ENCODE results near the gene CYB5R3. TPM values are rescaled to one million over a fixed set of nuclear protein-coding genes. Genes with fewer than 3 reads are reported as not detected.

CYB5R3 gene
- total RNA-seq, 1 donor from 2014 or later = 298 TPM

GRCh38 chr22:42613872-42614301 lies 35.3 kb downstream of the CYB5R3 start:
- Histone ChIP-seq H3K36me3 (peaks cover 2% of the 10 kb centered on the region), H3K9me3 (replicated peaks) (no peaks in the 10 kb centered on the region), H3K27ac (replicated peaks) (peak overlapping the region; percentile 98), H3K27me3 (ENCODE audit: low read depth) (no peaks in the 10 kb centered on the region), H3K4me3 (peak overlapping the region; percentile 94), H3K4me1 (peaks cover 77% of the 10 kb centered on the region)
- no peak for TF ChIP-seq CTCF (IDR thresholded peaks at IDR 0.05; ENCODE audit: borderline replicate concordance)
- no peak for DNase-seq
- intact Hi-C loops (cut with micrococcal nuclease) = no loop called here

GRCh38 chr22:42612336-42612735 lies 36.9 kb downstream of the CYB5R3 start:
- Histone ChIP-seq H3K36me3 (no peaks in the 10 kb centered on the region), H3K27ac (replicated peaks) (peak overlapping the region; percentile 98), H3K27me3 (ENCODE audit: low read depth) (no peaks in the 10 kb centered on the region), H3K9me3 (replicated peaks) (no peaks in the 10 kb centered on the region), H3K4me1 (peaks cover 87% of the 10 kb centered on the region), H3K4me3 (peak overlapping the region; percentile 94)
- DNase-seq = no peak
- no peak for TF ChIP-seq CTCF (IDR thresholded peaks at IDR 0.05; ENCODE audit: borderline replicate concordance)
- intact Hi-C loops (cut with micrococcal nuclease) = no loop called here

- no peak for TF ChIP-seq CTCF (IDR thresholded peaks at IDR 0.05; ENCODE audit: borderline replicate concordance)
- Histone ChIP-seq H3K4me3 (no peak overlapping the region), H3K27me3 (ENCODE audit: low read depth) (no peaks in the 10 kb centered on the region), H3K4me1 (peaks cover 82% of the 10 kb centered on the region), H3K36me3 (no peaks in the 10 kb centered on the region), H3K9me3 (replicated peaks) (no peaks in the 10 kb centered on the region), H3K27ac (replicated peaks) (peak overlapping the region; percentile 57)
- DNase-seq = no peak
- intact Hi-C loops (cut with micrococcal nuclease) = no loop called here
Observed at GRCh38 chr22:42611051-42611450, 38.1 kb downstream of the CYB5R3 start.

GRCh38 chr22:42610186-42610585 lies 39.0 kb downstream of the CYB5R3 start:
- Histone ChIP-seq H3K27me3 (ENCODE audit: low read depth) (no peaks in the 10 kb centered on the region), H3K4me3 (no peak overlapping the region), H3K27ac (replicated peaks) (peak overlapping the region; percentile 57), H3K36me3 (no peaks in the 10 kb centered on the region), H3K4me1 (peaks cover 82% of the 10 kb centered on the region), H3K9me3 (replicated peaks) (no peaks in the 10 kb centered on the region)
- no peak for TF ChIP-seq CTCF (IDR thresholded peaks at IDR 0.05; ENCODE audit: borderline replicate concordance)
- intact Hi-C loops (cut with micrococcal nuclease) = no loop called here
- no peak for DNase-seq

GRCh38 chr22:42608823-42609361 lies 40.3 kb downstream of the CYB5R3 start:
- H3K27me3 ChIP-seq (ENCODE audit: low read depth) = no peaks in the 10 kb centered on the region
- H3K27ac ChIP-seq (replicated peaks) = peak overlapping the region; percentile 57
- no peak for DNase-seq
- intact Hi-C loops (cut with micrococcal nuclease) = no loop called here
- no peaks in the 10 kb centered on the region for H3K36me3 ChIP-seq
- H3K9me3 ChIP-seq (replicated peaks) = no peaks in the 10 kb centered on the region
- TF ChIP-seq CTCF (IDR thresholded peaks at IDR 0.05; ENCODE audit: borderline replicate concordance) = no peak
- peaks cover 90% of the 10 kb centered on the region for H3K4me1 ChIP-seq
- peak overlapping the region; percentile 14 for H3K4me3 ChIP-seq
